Activated T-helper 2 cell treated with anti-CD3 and anti-CD28 coated beads, Interferon-gamma antibody, Interleukin-2, Interleukin-4, amounts not matched to agents 10 μg/mL and 5 μg/mL and 100 μg/mL, durations not matched to agents 14 hours and 24 hours and 36 hours (primary cell): ENCODE results near the gene MAGEB1. TPM values are rescaled to one million over a fixed set of nuclear protein-coding genes. Genes with fewer than 3 reads are reported as not detected.

Experiments used
- total RNA-seq: library from RNA; stranded (reverse); gene quantifications from 2 replicates; pipeline ENCODE4 v1.2.3, GENCODE V29; 2022

MAGEB1 gene
- total RNA-seq, 1 donor from 2014 or later, result not detected

Other genes starting within 250 kb of the MAGEB1 start
- gene MAGEB2, start 31.6 kb upstream of the MAGEB1 start, total RNA-seq, result not detected in 2 replicates
- gene MAGEB3, start 16.5 kb upstream of the MAGEB1 start, total RNA-seq, result not detected in 2 replicates
- gene MAGEB4, start 5.1 kb upstream of the MAGEB1 start, total RNA-seq, result not detected in 2 replicates
- not detected in 2 replicates for gene NR0B1, start 62.2 kb downstream of the MAGEB1 start, total RNA-seq